NB4 (cell line): ENCODE results near the gene INF2.
"Not testable (repeated sequence)": the region's sequence is repeated elsewhere in the genome, so short reads cannot be mapped to it uniquely, and the experiment has no call there.

Experiments used
- POLR2A ChIP-seq: IDR thresholded peaks from 2 replicates; pipeline ENCODE4 v1.6.1; 2011; ENCODE audit warnings: mild to moderate bottlenecking; ENCODE audit not compliant: insufficient read length; ENCODE audit errors: extremely low read depth
- TF ChIP-seq, protein P1 (sequence below): IDR thresholded peaks from one replicate; pipeline ENCODE4 v1.5.1; 2012; ENCODE audit warnings: low read depth, low read length

DNA sequence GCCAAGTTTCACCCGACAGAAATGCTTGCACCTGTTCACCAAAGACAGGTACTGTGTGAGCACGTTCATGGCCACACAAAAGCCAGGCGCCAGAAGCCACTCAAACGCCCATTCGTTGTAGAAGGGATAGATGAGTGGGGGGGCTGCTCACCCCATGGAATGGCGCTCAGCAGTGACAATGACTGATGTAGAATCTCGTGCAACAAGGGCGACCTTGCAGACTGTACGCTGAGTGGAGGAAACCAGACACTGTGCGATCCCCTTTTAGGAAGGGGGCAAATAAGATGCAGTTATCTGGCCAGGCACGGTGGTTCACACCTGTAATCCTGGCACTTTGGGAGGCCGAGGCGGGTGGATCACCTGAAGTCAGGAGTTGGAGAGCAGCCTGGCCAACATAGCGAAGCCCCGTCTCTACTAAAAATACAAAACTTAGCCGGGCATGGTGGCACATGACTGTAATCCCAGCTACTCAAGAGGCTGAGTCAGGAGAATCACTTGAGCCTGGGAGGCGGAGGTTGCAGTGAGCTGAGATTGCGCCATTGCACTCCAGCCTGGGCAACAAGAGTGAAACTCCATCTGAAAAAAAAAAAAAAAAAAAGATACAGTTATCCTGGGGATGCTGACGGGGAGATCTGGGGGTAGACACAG lies 18.0 kb upstream of the INF2 start:
- not testable (repeated sequence) for TF ChIP-seq POLR2A
- TF ChIP-seq, protein P1, sequence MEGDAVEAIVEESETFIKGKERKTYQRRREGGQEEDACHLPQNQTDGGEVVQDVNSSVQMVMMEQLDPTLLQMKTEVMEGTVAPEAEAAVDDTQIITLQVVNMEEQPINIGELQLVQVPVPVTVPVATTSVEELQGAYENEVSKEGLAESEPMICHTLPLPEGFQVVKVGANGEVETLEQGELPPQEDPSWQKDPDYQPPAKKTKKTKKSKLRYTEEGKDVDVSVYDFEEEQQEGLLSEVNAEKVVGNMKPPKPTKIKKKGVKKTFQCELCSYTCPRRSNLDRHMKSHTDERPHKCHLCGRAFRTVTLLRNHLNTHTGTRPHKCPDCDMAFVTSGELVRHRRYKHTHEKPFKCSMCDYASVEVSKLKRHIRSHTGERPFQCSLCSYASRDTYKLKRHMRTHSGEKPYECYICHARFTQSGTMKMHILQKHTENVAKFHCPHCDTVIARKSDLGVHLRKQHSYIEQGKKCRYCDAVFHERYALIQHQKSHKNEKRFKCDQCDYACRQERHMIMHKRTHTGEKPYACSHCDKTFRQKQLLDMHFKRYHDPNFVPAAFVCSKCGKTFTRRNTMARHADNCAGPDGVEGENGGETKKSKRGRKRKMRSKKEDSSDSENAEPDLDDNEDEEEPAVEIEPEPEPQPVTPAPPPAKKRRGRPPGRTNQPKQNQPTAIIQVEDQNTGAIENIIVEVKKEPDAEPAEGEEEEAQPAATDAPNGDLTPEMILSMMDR = not testable (repeated sequence)
